GM21529 (cell line): ENCODE data around the gene ARHGAP30.

Source experiments
- ATAC-seq: cut with Tn5 transposase; IDR thresholded peaks from one replicate; pipeline ENCODE4 v1.9.1; 2021; ENCODE audit not compliant: unreplicated experiment

ARHGAP30 gene

GRCh38 chr1:161013488-161014230 lies 56.0 kb downstream of the ARHGAP30 start:
- peak; percentile 93 for ATAC-seq

GRCh38 chr1:161013131-161013487 lies 56.6 kb downstream of the ARHGAP30 start:
- peak; percentile 3 for ATAC-seq

GRCh38 chr1:161012420-161012819 lies 57.3 kb downstream of the ARHGAP30 start:
- ATAC-seq = no peak

- no peak for ATAC-seq
These were observed 60.0 kb downstream of the ARHGAP30 start for GRCh38 chr1:161009602-161010211.

- ATAC-seq = no peak
These were observed 60.7 kb downstream of the ARHGAP30 start for GRCh38 chr1:161008869-161009510.

- no peak for ATAC-seq
These were observed 62.3 kb downstream of the ARHGAP30 start for GRCh38 chr1:161007369-161007768.

GRCh38 chr1:161006563-161006962 lies 63.1 kb downstream of the ARHGAP30 start:
- no peak for ATAC-seq

- no peak for ATAC-seq
These were observed 68.2 kb downstream of the ARHGAP30 start for GRCh38 chr1:161001525-161001924.

- no peak for ATAC-seq
These were observed 68.8 kb downstream of the ARHGAP30 start for GRCh38 chr1:161000736-161001480.

GRCh38 chr1:160999376-160999775 lies 70.3 kb downstream of the ARHGAP30 start:
- no peak for ATAC-seq

GRCh38 chr1:160997323-160998038 lies 72.2 kb downstream of the ARHGAP30 start:
- peak; percentile 54 for ATAC-seq
